ENCODE measurements around the gene SAA1. TPM values are rescaled to one million over a fixed set of nuclear protein-coding genes. Genes with fewer than 3 reads are reported as not detected.

SAA1 gene
- total and polyA plus RNA-seq, 10 of the 15 experiments (the other 5 are each of a cell fraction or from before 2014, with no cell fraction given): 0.36 to 6.9 TPM; not detected in 8

- TF ChIP-seq, protein P1, sequence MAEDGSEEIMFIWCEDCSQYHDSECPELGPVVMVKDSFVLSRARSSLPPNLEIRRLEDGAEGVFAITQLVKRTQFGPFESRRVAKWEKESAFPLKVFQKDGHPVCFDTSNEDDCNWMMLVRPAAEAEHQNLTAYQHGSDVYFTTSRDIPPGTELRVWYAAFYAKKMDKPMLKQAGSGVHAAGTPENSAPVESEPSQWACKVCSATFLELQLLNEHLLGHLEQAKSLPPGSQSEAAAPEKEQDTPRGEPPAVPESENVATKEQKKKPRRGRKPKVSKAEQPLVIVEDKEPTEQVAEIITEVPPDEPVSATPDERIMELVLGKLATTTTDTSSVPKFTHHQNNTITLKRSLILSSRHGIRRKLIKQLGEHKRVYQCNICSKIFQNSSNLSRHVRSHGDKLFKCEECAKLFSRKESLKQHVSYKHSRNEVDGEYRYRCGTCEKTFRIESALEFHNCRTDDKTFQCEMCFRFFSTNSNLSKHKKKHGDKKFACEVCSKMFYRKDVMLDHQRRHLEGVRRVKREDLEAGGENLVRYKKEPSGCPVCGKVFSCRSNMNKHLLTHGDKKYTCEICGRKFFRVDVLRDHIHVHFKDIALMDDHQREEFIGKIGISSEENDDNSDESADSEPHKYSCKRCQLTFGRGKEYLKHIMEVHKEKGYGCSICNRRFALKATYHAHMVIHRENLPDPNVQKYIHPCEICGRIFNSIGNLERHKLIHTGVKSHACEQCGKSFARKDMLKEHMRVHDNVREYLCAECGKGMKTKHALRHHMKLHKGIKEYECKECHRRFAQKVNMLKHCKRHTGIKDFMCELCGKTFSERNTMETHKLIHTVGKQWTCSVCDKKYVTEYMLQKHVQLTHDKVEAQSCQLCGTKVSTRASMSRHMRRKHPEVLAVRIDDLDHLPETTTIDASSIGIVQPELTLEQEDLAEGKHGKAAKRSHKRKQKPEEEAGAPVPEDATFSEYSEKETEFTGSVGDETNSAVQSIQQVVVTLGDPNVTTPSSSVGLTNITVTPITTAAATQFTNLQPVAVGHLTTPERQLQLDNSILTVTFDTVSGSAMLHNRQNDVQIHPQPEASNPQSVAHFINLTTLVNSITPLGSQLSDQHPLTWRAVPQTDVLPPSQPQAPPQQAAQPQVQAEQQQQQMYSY (CRISPR knock-in tag; IDR thresholded peaks at IDR 0.05): no peak
- no peak; the same call in 1 of the 2 replicates for TF ChIP-seq FOXM1 (IDR thresholded peaks at IDR 0.05; ENCODE audit: low read depth, low read length)
- peak; percentile 69; the same call in 1 of the 2 replicates for TF ChIP-seq DPF2 (IDR thresholded peaks at IDR 0.05)
- peak; percentile 55; the same call in 1 of the 2 replicates for TF ChIP-seq SPI1 (IDR thresholded peaks at IDR 0.05; ENCODE audit: borderline replicate concordance, insufficient read depth, low read depth, low read length)
- TF ChIP-seq TBL1XR1 (IDR thresholded peaks at IDR 0.05; ENCODE audit: low read depth, low read length): no peak
- peak; percentile 30; the same call in 1 of the 2 replicates for TF ChIP-seq GATAD2B (conservative IDR thresholded peaks at IDR 0.05; ENCODE audit: low read depth)
- TF ChIP-seq EP300 (IDR thresholded peaks at IDR 0.05; ENCODE audit: borderline replicate concordance in 1 of 2, control insufficient read depth in 1 of 2, low read depth in 2 of 2, low read length in 2 of 2): peak in 1 of 2 experiments; percentile 7; a peak in 1 of 4 replicates
- TF ChIP-seq EGR1 (IDR thresholded peaks at IDR 0.05; ENCODE audit: borderline replicate concordance in 1 of 2, low read depth in 2 of 2, low read length in 2 of 2): no peak
- peak; percentile 84 for TF ChIP-seq RUNX3 (IDR thresholded peaks at IDR 0.05; ENCODE audit: low read length)
- no peak for TF ChIP-seq BHLHE40 (IDR thresholded peaks at IDR 0.05; ENCODE audit: borderline replicate concordance in 1 of 2, low read depth in 2 of 2, low read length in 1 of 2)
- TF ChIP-seq STAT1 (conservative IDR thresholded peaks at IDR 0.05): no peak
- no peak for TF ChIP-seq CBX3 (IDR thresholded peaks at IDR 0.05; ENCODE audit: borderline replicate concordance, low read depth)
- no peak for TF ChIP-seq SMAD1 (IDR thresholded peaks at IDR 0.05; ENCODE audit: low read depth, partially characterized antibody)
- TF ChIP-seq FOS (IDR thresholded peaks at IDR 0.05; ENCODE audit: borderline replicate concordance, extremely low read depth, insufficient read length): no peak
- TF ChIP-seq POLR2AphosphoS5 (IDR thresholded peaks at IDR 0.05; ENCODE audit: low read length): no peak
- TF ChIP-seq WRNIP1 (IDR thresholded peaks at IDR 0.05; ENCODE audit: borderline replicate concordance, low read depth, low read length): no peak
- no peak for TF ChIP-seq SIN3A (IDR thresholded peaks at IDR 0.05; ENCODE audit: low read depth, low read length)
- TF ChIP-seq, protein P2, sequence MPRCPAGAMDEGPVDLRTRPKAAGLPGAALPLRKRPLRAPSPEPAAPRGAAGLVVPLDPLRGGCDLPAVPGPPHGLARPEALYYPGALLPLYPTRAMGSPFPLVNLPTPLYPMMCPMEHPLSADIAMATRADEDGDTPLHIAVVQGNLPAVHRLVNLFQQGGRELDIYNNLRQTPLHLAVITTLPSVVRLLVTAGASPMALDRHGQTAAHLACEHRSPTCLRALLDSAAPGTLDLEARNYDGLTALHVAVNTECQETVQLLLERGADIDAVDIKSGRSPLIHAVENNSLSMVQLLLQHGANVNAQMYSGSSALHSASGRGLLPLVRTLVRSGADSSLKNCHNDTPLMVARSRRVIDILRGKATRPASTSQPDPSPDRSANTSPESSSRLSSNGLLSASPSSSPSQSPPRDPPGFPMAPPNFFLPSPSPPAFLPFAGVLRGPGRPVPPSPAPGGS (IDR thresholded peaks at IDR 0.05; ENCODE audit: borderline replicate concordance, insufficient read depth, low read depth, low read length, poor library complexity, severe bottlenecking): peak; percentile 68
- TF ChIP-seq IRF5 (IDR thresholded peaks at IDR 0.05; ENCODE audit: borderline replicate concordance): no peak
- TF ChIP-seq MEF2B (IDR thresholded peaks at IDR 0.05; ENCODE audit: partially characterized antibody, poor library complexity, severe bottlenecking): peak; percentile 50
- TF ChIP-seq TCF12 (IDR thresholded peaks at IDR 0.05; ENCODE audit: low read depth, low read length): 0 out of 2 replicates have a peak, but pooled peaks have one; percentile 18
- peak; percentile 82 for TF ChIP-seq JUNB (IDR thresholded peaks at IDR 0.05)
- peak; percentile 45; the same call in 1 of the 2 replicates for TF ChIP-seq IRF4 (IDR thresholded peaks at IDR 0.05; ENCODE audit: low read depth, low read length)
- 0 out of 2 replicates have a peak, but pooled peaks have one; percentile 10 for TF ChIP-seq MEF2A (IDR thresholded peaks at IDR 0.05; ENCODE audit: insufficient read depth, low read depth, low read length)
- TF ChIP-seq TCF7 (IDR thresholded peaks at IDR 0.05; ENCODE audit: borderline replicate concordance): peak; percentile 48; the same call in 1 of the 2 replicates
These were observed 44.8 kb downstream of the SAA1 start (continued) for GRCh38 chr11:18310800-18311340.

Data from GM12878 (cell line).